Measurements from ENCODE around the gene SYNE3. TPM values are rescaled to one million over a fixed set of nuclear protein-coding genes. Genes with fewer than 3 reads are reported as not detected.
A peak's percentile ranks its signal among the peaks of the same experiment; 100 is the strongest.

The SYNE3 gene
- total and polyA plus RNA-seq, 9 of the 15 experiments (the other 6 are each of a cell fraction or from before 2014, with no cell fraction given) = 0.04 to 3.1 (median 0.55) TPM

GRCh38 chr14:95526483-95527386 lies 10.3 kb upstream of the SYNE3 start (continued):
- no peak for TF ChIP-seq SPI1 (IDR thresholded peaks at IDR 0.05; ENCODE audit: borderline replicate concordance, low read depth, low read length)
- no peak for TF ChIP-seq NFATC3 (IDR thresholded peaks at IDR 0.05)
- TF ChIP-seq GTF2E2 (tag; IDR thresholded peaks at IDR 0.05) = no peak
- no peak for TF ChIP-seq SMAD3 (CRISPR knock-in tag; conservative IDR thresholded peaks at IDR 0.05)
- no peak for TF ChIP-seq CTCFL (IDR thresholded peaks at IDR 0.05; ENCODE audit: borderline replicate concordance, insufficient read depth, low read depth, low read length, poor library complexity, severe bottlenecking)
- TF ChIP-seq FOXO4 (CRISPR knock-in tag; IDR thresholded peaks at IDR 0.05) = no peak
- TF ChIP-seq ATF6 (CRISPR knock-in tag; IDR thresholded peaks at IDR 0.05) = no peak
- no peak for TF ChIP-seq ZNF668 (CRISPR knock-in tag; IDR thresholded peaks at IDR 0.05)
- no peak for TF ChIP-seq ZBED1 (IDR thresholded peaks at IDR 0.05)
- peak; percentile 59; the same call in 1 of the 2 replicates for TF ChIP-seq CREM (IDR thresholded peaks at IDR 0.05; ENCODE audit: low read depth)
- TF ChIP-seq ZNF589 (CRISPR knock-in tag; IDR thresholded peaks at IDR 0.05; ENCODE audit: low read depth) = 0 out of 2 replicates have a peak, but pooled peaks have one; percentile 51
- TF ChIP-seq SETDB1 (IDR thresholded peaks at IDR 0.05; ENCODE audit: low read length) = no peak
- no peak for TF ChIP-seq XRCC4 (IDR thresholded peaks at IDR 0.05; ENCODE audit: extremely low read depth, insufficient read depth, insufficient read length)
- TF ChIP-seq MEF2A (IDR thresholded peaks at IDR 0.05; ENCODE audit: control insufficient read depth, low read depth, low read length) = no peak
- TF ChIP-seq ZMIZ1 (IDR thresholded peaks at IDR 0.05; ENCODE audit: low read depth in 2 of 2, low read length in 2 of 2) = no peak
- no peak for TF ChIP-seq DNMT1 (IDR thresholded peaks at IDR 0.05)
- no peak for TF ChIP-seq MXD1 (CRISPR knock-in tag; IDR thresholded peaks at IDR 0.05; ENCODE audit: borderline replicate concordance, poor library complexity, severe bottlenecking)
- no peak for TF ChIP-seq TARDBP (IDR thresholded peaks at IDR 0.05)
